Suprapubic skin (tissue), 4 donors: ENCODE data around the gene C8G. TPM values are rescaled to one million over a fixed set of nuclear protein-coding genes. Genes with fewer than 3 reads are reported as not detected.

Source experiments
- DNase-seq, 2 donors: peaks; one replicate each; pipeline ENCODE4 v3.0.0-alpha.2; 2019; ENCODE audit warnings: low spot score in 2 of 2
- H3K27ac ChIP-seq: fragments of 200-600 bp; sonication (generic); one replicate; pipeline ENCODE4 v1.5.1; 2019
- H3K27me3 ChIP-seq: fragments of 200-600 bp; sonication (generic); one replicate; pipeline ENCODE4 v1.5.1; 2019
- H3K36me3 ChIP-seq: fragments of 200-600 bp; sonication (generic); one replicate; pipeline ENCODE4 v1.5.1; 2019
- H3K4me1 ChIP-seq: fragments of 200-600 bp; sonication (generic); one replicate; pipeline ENCODE4 v1.5.1; 2019
- H3K4me3 ChIP-seq: fragments of 200-600 bp; sonication (generic); one replicate; pipeline ENCODE4 v1.5.1; 2019; ENCODE audit warnings: mild to moderate bottlenecking
- H3K9me3 ChIP-seq: fragments of 200-600 bp; sonication (generic); one replicate; pipeline ENCODE4 v1.5.1; 2019
- EP300 ChIP-seq: sonication (generic); formaldehyde crosslinking; IDR thresholded peaks from one replicate; pipeline ENCODE4 v1.6.1; 2017; ENCODE audit warnings: antibody characterized with exemption
- POLR2A ChIP-seq, 2 donors: fragments of 450-650 bp; IDR thresholded peaks; one replicate each; pipeline ENCODE4 v1.6.1; 2017; ENCODE audit warnings: antibody characterized with exemption in 2 of 2, mild to moderate bottlenecking in 2 of 2, moderate library complexity in 2 of 2
- POLR2AphosphoS5 ChIP-seq, 3 donors: sonication (generic); formaldehyde crosslinking; IDR thresholded peaks; one replicate each; pipeline ENCODE4 v1.6.1; 2017; ENCODE audit warnings: antibody characterized with exemption in 3 of 3
- WGBS: methylation state at CpG from one replicate; pipeline ENCODE4 v1.1.5; 2018; 5-methylcytosine and 5-hydroxymethylcytosine counted together
- total RNA-seq, 4 donors: library from RNA; depleted of rRNA; stranded (reverse); fragments of >200 nt; gene quantifications; one replicate each; pipeline ENCODE4 v1.1.0, GENCODE V29; 2016
- TF ChIP-seq, protein P1 (sequence below), 2 donors: fragments of 200-600 bp in 1 of 2; fragments of 450-650 bp in 1 of 2; sonication (generic) in 1 of 2; IDR thresholded peaks; one replicate each; pipeline ENCODE4 v1.5.1; 2016 to 2019; ENCODE audit warnings: antibody characterized with exemption in 2 of 2, mild to moderate bottlenecking in 1 of 2, moderate library complexity in 1 of 2

The C8G gene
- total RNA-seq, 4 donors from 2014 or later = 2.7 TPM; not detected in 3

DNA sequence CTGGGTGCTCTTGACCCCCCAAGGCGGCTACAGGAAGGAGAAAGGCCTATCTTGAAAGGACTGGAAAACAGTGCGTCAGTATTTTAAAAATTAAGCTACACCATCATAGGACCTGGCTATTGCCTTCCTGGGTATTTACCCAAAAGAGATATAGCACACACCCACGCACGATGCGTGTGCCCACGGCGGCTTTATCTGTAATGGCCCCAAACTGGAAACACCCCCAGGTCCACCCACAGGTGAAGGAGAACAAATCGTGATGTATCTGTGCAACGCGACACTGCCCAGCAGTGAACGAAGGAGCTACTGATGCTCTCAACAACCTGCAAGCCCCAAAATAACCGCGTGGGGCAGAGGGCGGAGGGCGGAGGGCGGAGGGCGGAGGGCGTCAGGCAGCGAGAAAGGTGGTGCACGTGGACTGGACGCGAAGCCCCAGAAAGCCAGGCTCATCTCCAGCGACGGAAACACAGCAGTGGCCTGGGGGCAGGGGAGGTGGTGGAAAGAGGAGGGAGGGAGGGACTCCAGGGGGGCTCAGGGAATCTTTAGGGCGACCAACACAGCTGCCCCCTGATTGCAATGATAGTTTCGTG is 19.9 kb downstream of the C8G start:
- TF ChIP-seq POLR2AphosphoS5 (IDR thresholded peaks at IDR 0.05) = no peak
- no peak for TF ChIP-seq EP300
- TF ChIP-seq, protein P1, sequence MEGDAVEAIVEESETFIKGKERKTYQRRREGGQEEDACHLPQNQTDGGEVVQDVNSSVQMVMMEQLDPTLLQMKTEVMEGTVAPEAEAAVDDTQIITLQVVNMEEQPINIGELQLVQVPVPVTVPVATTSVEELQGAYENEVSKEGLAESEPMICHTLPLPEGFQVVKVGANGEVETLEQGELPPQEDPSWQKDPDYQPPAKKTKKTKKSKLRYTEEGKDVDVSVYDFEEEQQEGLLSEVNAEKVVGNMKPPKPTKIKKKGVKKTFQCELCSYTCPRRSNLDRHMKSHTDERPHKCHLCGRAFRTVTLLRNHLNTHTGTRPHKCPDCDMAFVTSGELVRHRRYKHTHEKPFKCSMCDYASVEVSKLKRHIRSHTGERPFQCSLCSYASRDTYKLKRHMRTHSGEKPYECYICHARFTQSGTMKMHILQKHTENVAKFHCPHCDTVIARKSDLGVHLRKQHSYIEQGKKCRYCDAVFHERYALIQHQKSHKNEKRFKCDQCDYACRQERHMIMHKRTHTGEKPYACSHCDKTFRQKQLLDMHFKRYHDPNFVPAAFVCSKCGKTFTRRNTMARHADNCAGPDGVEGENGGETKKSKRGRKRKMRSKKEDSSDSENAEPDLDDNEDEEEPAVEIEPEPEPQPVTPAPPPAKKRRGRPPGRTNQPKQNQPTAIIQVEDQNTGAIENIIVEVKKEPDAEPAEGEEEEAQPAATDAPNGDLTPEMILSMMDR (IDR thresholded peaks at IDR 0.05) = no peak
- no peak for TF ChIP-seq POLR2A (IDR thresholded peaks at IDR 0.05)

DNA sequence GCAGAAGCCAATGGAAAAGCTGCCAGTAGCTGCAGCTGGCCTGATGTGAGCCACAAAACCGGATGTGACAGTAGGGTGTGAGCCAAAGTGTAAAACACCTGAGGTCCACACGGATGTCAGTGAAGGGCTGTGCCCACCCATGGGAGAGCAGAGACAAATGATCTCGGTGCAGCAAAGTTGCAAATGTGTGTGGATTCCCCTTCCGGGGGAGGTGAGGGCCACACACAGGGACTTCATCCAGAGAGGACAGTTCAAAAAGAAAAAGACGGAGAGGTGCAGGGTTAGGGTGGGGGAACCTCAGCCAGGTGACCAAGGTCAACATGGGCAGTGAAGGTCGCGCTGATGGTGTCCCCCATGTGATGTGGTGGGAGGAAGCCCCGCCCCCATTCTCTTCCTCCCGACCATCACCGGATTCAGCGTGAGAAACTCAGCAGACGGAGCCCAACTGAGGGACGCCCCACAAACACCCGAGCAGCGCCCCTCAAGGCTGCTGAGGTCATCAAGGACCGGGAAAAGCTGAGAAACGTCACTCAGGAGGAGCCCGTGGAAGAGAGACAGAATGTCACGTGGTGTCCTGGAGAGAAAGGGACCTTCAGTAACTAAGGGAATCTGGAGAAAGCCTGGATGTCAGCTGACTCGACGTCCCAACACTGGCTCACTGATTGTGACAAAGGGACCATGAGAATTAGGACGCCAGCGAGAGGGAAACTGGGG is 20.9 kb downstream of the C8G start:
- 31% methylated on average over 23 of the region's 23 CpGs for WGBS

More for the DNA sequence above, 19.9 kb downstream of the C8G start:
- H3K27me3 ChIP-seq = no peaks in the 10 kb centered on the region
- no peak overlapping the region for H3K4me3 ChIP-seq
- H3K9me3 ChIP-seq = no peaks in the 10 kb centered on the region
- DNase-seq = no peak
- WGBS = 86% methylated on average over 26 of the region's 26 CpGs
- H3K27ac ChIP-seq = no peak overlapping the region
- H3K36me3 ChIP-seq = no peaks in the 10 kb centered on the region
- peaks cover 36% of the 10 kb centered on the region for H3K4me1 ChIP-seq

DNA sequence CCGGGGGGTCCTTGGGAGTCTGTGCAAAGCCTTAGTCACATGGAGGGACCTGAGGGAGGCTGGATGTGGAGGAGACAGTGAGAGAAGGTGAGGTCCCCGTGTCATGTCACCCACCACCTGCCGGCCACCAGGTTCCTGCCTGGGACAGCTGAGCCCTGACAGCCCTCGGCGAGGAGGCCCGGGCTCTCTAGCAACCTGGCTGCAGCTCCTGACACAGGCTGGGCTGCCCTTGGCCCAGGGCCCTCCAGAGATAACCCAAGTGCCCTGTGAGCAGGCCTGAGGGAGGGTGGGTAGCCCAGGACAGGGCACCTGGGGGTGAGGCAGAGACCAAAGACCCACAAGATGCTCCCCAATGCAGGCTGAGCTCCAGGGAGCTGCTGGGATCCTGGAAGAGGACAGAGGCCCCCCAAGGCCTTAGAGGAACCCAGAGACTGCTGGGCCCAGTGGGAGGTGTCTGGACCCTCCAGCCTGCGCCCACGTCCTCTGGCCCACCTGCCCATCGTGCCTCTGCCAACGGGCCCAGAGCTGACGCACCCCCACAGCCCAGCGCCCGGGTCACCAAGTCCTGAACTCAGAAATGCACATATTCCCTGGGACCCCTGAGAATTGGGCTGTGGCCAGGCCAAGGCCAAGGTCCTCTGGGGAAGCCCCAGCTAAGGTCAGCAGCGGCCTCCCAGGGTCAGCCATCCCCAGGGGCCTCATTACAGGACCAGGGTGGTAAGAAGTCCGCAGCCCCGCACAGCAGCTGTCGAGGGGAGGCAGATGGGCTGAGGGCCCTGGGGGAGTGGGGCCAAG is 23.5 kb downstream of the C8G start:
- Histone ChIP-seq H3K9me3 (no peaks in the 10 kb centered on the region), H3K27me3 (no peaks in the 10 kb centered on the region), H3K36me3 (no peaks in the 10 kb centered on the region), H3K4me3 (no peak overlapping the region), H3K4me1 (peaks cover 21% of the 10 kb centered on the region), H3K27ac (no peak overlapping the region)
- WGBS = 86% methylated on average over 6 of the region's 17 CpGs
- TF ChIP-seq, protein P1 (IDR thresholded peaks at IDR 0.05) = no peak
- no peak for TF ChIP-seq POLR2A (IDR thresholded peaks at IDR 0.05)
- no peak for TF ChIP-seq EP300
- no peak for TF ChIP-seq POLR2AphosphoS5 (IDR thresholded peaks at IDR 0.05)
- DNase-seq = no peak

More for the DNA sequence above, 20.9 kb downstream of the C8G start:
- Histone ChIP-seq H3K4me3 (no peak overlapping the region), H3K4me1 (peaks cover 32% of the 10 kb centered on the region), H3K36me3 (no peaks in the 10 kb centered on the region), H3K27me3 (no peaks in the 10 kb centered on the region), H3K27ac (no peak overlapping the region), H3K9me3 (no peaks in the 10 kb centered on the region)
- DNase-seq = no peak
- TF ChIP-seq POLR2AphosphoS5 (IDR thresholded peaks at IDR 0.05) = no peak
- TF ChIP-seq POLR2A (IDR thresholded peaks at IDR 0.05) = no peak
- TF ChIP-seq EP300 = no peak
- TF ChIP-seq, protein P1 (IDR thresholded peaks at IDR 0.05) = no peak

- H3K36me3 ChIP-seq = no peaks in the 10 kb centered on the region
- H3K4me1 ChIP-seq = peaks cover 14% of the 10 kb centered on the region
- TF ChIP-seq POLR2A (IDR thresholded peaks at IDR 0.05) (no peak), EP300 (no peak), POLR2AphosphoS5 (IDR thresholded peaks at IDR 0.05) (no peak)
- TF ChIP-seq, protein P1 (IDR thresholded peaks at IDR 0.05) = no peak
- H3K9me3 ChIP-seq = no peaks in the 10 kb centered on the region
- WGBS = 40% methylated on average over 1 of the region's 17 CpGs
- no peaks in the 10 kb centered on the region for H3K27me3 ChIP-seq
- no peak overlapping the region for H3K27ac ChIP-seq
- no peak for DNase-seq
- H3K4me3 ChIP-seq = no peak overlapping the region
These were observed 24.1 kb downstream of the C8G start for GRCh38 chr9:136969150-136969549.

GRCh38 chr9:136969774-136970173 is 24.7 kb downstream of the C8G start:
- Histone ChIP-seq H3K4me1 (peaks cover 14% of the 10 kb centered on the region), H3K36me3 (no peaks in the 10 kb centered on the region)
- WGBS = 90% methylated on average over 2 of the region's 5 CpGs

More at GRCh38 chr9:136969774-136970173, 24.7 kb downstream of the C8G start:
- H3K9me3 ChIP-seq = no peaks in the 10 kb centered on the region
- no peak overlapping the region for H3K4me3 ChIP-seq
- no peak overlapping the region for H3K27ac ChIP-seq
- TF ChIP-seq EP300 (no peak), POLR2A (IDR thresholded peaks at IDR 0.05) (no peak), POLR2AphosphoS5 (IDR thresholded peaks at IDR 0.05) (no peak)
- TF ChIP-seq, protein P1 (IDR thresholded peaks at IDR 0.05) = no peak
- DNase-seq = no peak
- no peaks in the 10 kb centered on the region for H3K27me3 ChIP-seq
